Activated CD8-positive, alpha-beta T cell treated with anti-CD3 and anti-CD28 coated beads for 36 hours (primary cell): ENCODE data around the gene TBPL2. TPM values are rescaled to one million over a fixed set of nuclear protein-coding genes. Genes with fewer than 3 reads are reported as not detected.

ENCODE experiments used
- ATAC-seq: fragments of 200-7000 bp; cut with Tn5 transposase; one replicate; pipeline ENCODE4 v1.10.0; 2021; ENCODE audit warnings: mild to moderate bottlenecking, moderate library complexity
- CTCF ChIA-PET: fragments of 350-600 bp; sonication (Branson Sonifier 250); formaldehyde crosslinking; loops from one replicate; lab custom pipeline; 2021; ENCODE audit warnings: antibody characterized with exemption; lab: Charles Lee
- POLR2A ChIA-PET: fragments of 350-600 bp; sonication (Branson Sonifier 250); formaldehyde crosslinking; loops from one replicate; lab custom pipeline; 2021; ENCODE audit warnings: antibody characterized with exemption; lab: Charles Lee
- DNase-seq: peaks from one replicate; pipeline ENCODE4 v3.0.0-alpha.2; 2020
- H3K27ac Mint-ChIP-seq: one replicate; pipeline ENCODE4 v1.8.0; 2021; ENCODE audit warnings: mild to moderate bottlenecking, mixed read lengths
- H3K27me3 Mint-ChIP-seq: one replicate; pipeline ENCODE4 v1.8.0; 2021; ENCODE audit warnings: mixed read lengths
- H3K36me3 Mint-ChIP-seq: one replicate; pipeline ENCODE4 v1.8.0; 2021; ENCODE audit warnings: low read depth, mixed read lengths
- H3K4me1 Mint-ChIP-seq: one replicate; pipeline ENCODE4 v1.8.0; 2021; ENCODE audit warnings: low read depth, mixed read lengths
- H3K4me3 Mint-ChIP-seq: one replicate; pipeline ENCODE4 v1.8.0; 2021; ENCODE audit warnings: mild to moderate bottlenecking, moderate library complexity, mixed read lengths
- H3K9me3 Mint-ChIP-seq: one replicate; pipeline ENCODE4 v1.8.0; 2021; ENCODE audit warnings: mixed read lengths
- CTCF ChIP-seq: fragments of 200-600 bp; IDR thresholded peaks from one replicate; pipeline ENCODE4 v1.8.0; 2022; ENCODE audit warnings: antibody characterized with exemption, mild to moderate bottlenecking
- intact Hi-C: fragments of 100-400 bp; cut with micrococcal nuclease; formaldehyde crosslinking; loops from one replicate; pipeline ENCODE4 v1.10.0; 2022
- total RNA-seq, 2 experiments: library from RNA; stranded (reverse); gene quantifications; one replicate each; pipeline ENCODE4 v1.2.3, GENCODE V29; 2021

TBPL2 gene
- total RNA-seq, 2 experiments from 2014 or later: not detected

GRCh38 chr14:55454264-55455002, 14.0 kb upstream of the TBPL2 start:
- no peaks in the 10 kb centered on the region for H3K36me3 Mint-ChIP-seq
- DNase-seq: no peak
- TF ChIP-seq CTCF: no peak
- intact Hi-C loops: no loop called here
- ATAC-seq: no peak
- no peak overlapping the region for H3K27ac Mint-ChIP-seq
- peaks cover 6% of the 10 kb centered on the region for H3K4me1 Mint-ChIP-seq
- no peaks in the 10 kb centered on the region for H3K27me3 Mint-ChIP-seq
- ChIA-PET POLR2A (no interaction called here), CTCF (interaction anchor here (1.0 to 2.1 kb wide), 3 partner anchors 8 to 228 kb away, joined by 3 to 11 read pairs (median 3); no protein-coding TSS in a partner anchor)
- H3K9me3 Mint-ChIP-seq: no peaks in the 10 kb centered on the region
- no peak overlapping the region for H3K4me3 Mint-ChIP-seq

GRCh38 chr14:55451950-55452349, 11.5 kb upstream of the TBPL2 start:
- Mint-ChIP-seq H3K4me1 (peaks cover 1% of the 10 kb centered on the region), H3K9me3 (no peaks in the 10 kb centered on the region), H3K27ac (no peak overlapping the region), H3K4me3 (no peak overlapping the region), H3K27me3 (no peaks in the 10 kb centered on the region), H3K36me3 (no peaks in the 10 kb centered on the region)
- intact Hi-C loops: no loop called here
- ATAC-seq (no peak), DNase-seq (no peak)
- ChIA-PET POLR2A (no interaction called here), CTCF (no interaction called here)
- TF ChIP-seq CTCF: no peak

GRCh38 chr14:55451398-55451797, 11.0 kb upstream of the TBPL2 start:
- H3K27ac Mint-ChIP-seq: no peak overlapping the region
- no peak for TF ChIP-seq CTCF
- H3K4me3 Mint-ChIP-seq: no peak overlapping the region
- POLR2A ChIA-PET: no interaction called here
- H3K27me3 Mint-ChIP-seq: no peaks in the 10 kb centered on the region
- DNase-seq: no peak
- ATAC-seq: no peak
- no peaks in the 10 kb centered on the region for H3K36me3 Mint-ChIP-seq
- CTCF ChIA-PET: interaction anchor here (1.2 kb wide), 1 partner anchor 12 kb away, joined by 4 read pairs; no protein-coding TSS in a partner anchor
- intact Hi-C loops: no loop called here
- H3K4me1 Mint-ChIP-seq: peaks cover 1% of the 10 kb centered on the region
- no peaks in the 10 kb centered on the region for H3K9me3 Mint-ChIP-seq

GRCh38 chr14:55450987-55451386, 10.6 kb upstream of the TBPL2 start:
- intact Hi-C loops: no loop called here
- ChIA-PET POLR2A (no interaction called here), CTCF (interaction anchor here (1.2 kb wide), 1 partner anchor 13 kb away, joined by 4 read pairs; no protein-coding TSS in a partner anchor)
- no peak for TF ChIP-seq CTCF
- no peak overlapping the region for H3K27ac Mint-ChIP-seq
- H3K4me3 Mint-ChIP-seq: no peak overlapping the region
- H3K4me1 Mint-ChIP-seq: peaks cover 1% of the 10 kb centered on the region
- no peaks in the 10 kb centered on the region for H3K9me3 Mint-ChIP-seq
- ATAC-seq (no peak), DNase-seq (no peak)
- no peaks in the 10 kb centered on the region for H3K27me3 Mint-ChIP-seq
- no peaks in the 10 kb centered on the region for H3K36me3 Mint-ChIP-seq

GRCh38 chr14:55450539-55450938, 10.1 kb upstream of the TBPL2 start:
- ChIA-PET CTCF (interaction anchor here (1.0 to 1.2 kb wide), 3 partner anchors 11 to 1024 kb away, joined by 3 to 4 read pairs (median 3); no protein-coding TSS in a partner anchor), POLR2A (no interaction called here)
- intact Hi-C loops: no loop called here
- Mint-ChIP-seq H3K27me3 (no peaks in the 10 kb centered on the region), H3K9me3 (no peaks in the 10 kb centered on the region), H3K4me1 (peaks cover 1% of the 10 kb centered on the region), H3K4me3 (no peak overlapping the region), H3K27ac (no peak overlapping the region), H3K36me3 (no peaks in the 10 kb centered on the region)
- no peak for DNase-seq
- TF ChIP-seq CTCF: no peak
- ATAC-seq: no peak
